Fibroblast of lung (primary cell): ENCODE results near the gene GTF3C1. TPM values are rescaled to one million over a fixed set of nuclear protein-coding genes. Genes with fewer than 3 reads are reported as not detected.

Experiments used
- DNase-seq, 2 donors: peaks; one replicate each; pipeline versions ENCODE4 v3.0.0 to v3.0.0-alpha.2; 2010; ENCODE audit warnings: low read depth in 2 of 2
- H2AFZ ChIP-seq: 2 replicates; pipeline ENCODE4 v1.5.1; 2012; ENCODE audit warnings: low read length, control low read depth, inconsistent platforms
- H3K27ac ChIP-seq: 2 replicates; pipeline ENCODE4 v1.5.1; 2011; ENCODE audit warnings: low read length, control low read depth; ENCODE audit not compliant: insufficient read depth
- H3K27me3 ChIP-seq: 2 replicates; pipeline ENCODE4 v1.5.1; 2011; ENCODE audit warnings: mild to moderate bottlenecking, low read length; ENCODE audit not compliant: control insufficient read depth, insufficient read depth
- H3K36me3 ChIP-seq: 2 replicates; pipeline ENCODE4 v1.5.1; 2011; ENCODE audit warnings: low read length; ENCODE audit not compliant: control insufficient read depth, insufficient read depth
- H3K4me1 ChIP-seq: 2 replicates; pipeline ENCODE4 v1.5.1; 2011; ENCODE audit warnings: low read length; ENCODE audit not compliant: control insufficient read depth, insufficient read depth; ENCODE audit errors: extremely low read depth
- H3K4me2 ChIP-seq: 2 replicates; pipeline ENCODE4 v1.5.1; 2011; ENCODE audit warnings: low read length, control low read depth; ENCODE audit not compliant: insufficient read depth; ENCODE audit errors: extremely low read depth
- H3K4me3 ChIP-seq, 4 experiments: fragments of 200-600 bp in 1 of 4; sonication (generic) in 1 of 4; replicated peaks in 1 of 4; 2 replicates each; pipeline ENCODE4 v1.5.1; 2011 to 2016; ENCODE audit warnings: low read length in 4 of 4, low read depth in 3 of 4, mild to moderate bottlenecking in 3 of 4, control low read depth in 2 of 4, inconsistent platforms in 1 of 4, mixed read lengths in 1 of 4; ENCODE audit not compliant: insufficient read depth in 1 of 4; ENCODE audit errors: control extremely low read depth in 1 of 4
- H3K79me2 ChIP-seq: 2 replicates; pipeline ENCODE4 v1.5.1; 2012; ENCODE audit warnings: mild to moderate bottlenecking, low read length, inconsistent platforms; ENCODE audit not compliant: control insufficient read depth, insufficient read depth
- H3K9ac ChIP-seq: 2 replicates; pipeline ENCODE4 v1.5.1; 2011; ENCODE audit warnings: mild to moderate bottlenecking, low read length, control low read depth; ENCODE audit not compliant: insufficient read depth
- H3K9me3 ChIP-seq: 2 replicates; pipeline ENCODE4 v1.5.1; 2012; ENCODE audit warnings: low read depth, low read length; ENCODE audit not compliant: control insufficient read depth, insufficient read depth
- H4K20me1 ChIP-seq: 2 replicates; pipeline ENCODE4 v1.5.1; 2011; ENCODE audit warnings: low read length; ENCODE audit not compliant: control insufficient read depth, insufficient read depth; ENCODE audit errors: extremely low read depth
- CTCF ChIP-seq, 2 donors: IDR thresholded peaks in 1 of 2; conservative IDR thresholded peaks in 1 of 2; 1 replicate in 1 of 2; 2 replicates in 1 of 2; pipeline ENCODE4 v1.5.1; 2011 to 2012; ENCODE audit warnings: low read length in 2 of 2, control low read depth in 1 of 2, inconsistent platforms in 1 of 2, low read depth in 1 of 2, mild to moderate bottlenecking in 1 of 2
- EZH2 ChIP-seq: IDR thresholded peaks from 2 replicates; pipeline ENCODE4 v1.5.1; 2012; ENCODE audit warnings: low read length, control low read depth, mild to moderate bottlenecking; ENCODE audit errors: missing control alignments
- polyA plus RNA-seq, 2 donors: library from polyadenylated mRNA; depleted of rRNA in 1 of 2; stranded (reverse) in 1 of 2; unstranded in 1 of 2; fragments of >200 nt; gene quantifications; 2 replicates each; pipeline ENCODE4 v1.2.1, GENCODE V29; 2011 to 2012; ENCODE audit warnings: missing spikeins in 1 of 2
- total RNA-seq: library from RNA; depleted of rRNA; stranded (reverse); fragments of >200 nt; gene quantifications from 2 replicates; pipeline ENCODE4 v1.2.1, GENCODE V29; 2014

GTF3C1 gene
- total and polyA plus RNA-seq, 2 donors (not counting 1 experiment from before 2014, with no cell fraction given), result 20.1 to 75.3 TPM

GRCh38 chr16:27430512-27430911 is 119.2 kb downstream of the GTF3C1 start:
- no peaks in the 10 kb centered on the region for H3K36me3 ChIP-seq
- no peak for DNase-seq
- no peaks in the 10 kb centered on the region for H4K20me1 ChIP-seq
- H3K4me3 ChIP-seq, result no peak overlapping the region
- TF ChIP-seq EZH2, result no peak
- H3K27ac ChIP-seq, result no peak overlapping the region
- H3K4me1 ChIP-seq, result peaks cover 6% of the 10 kb centered on the region
- H2AFZ ChIP-seq, result no peak overlapping the region
- no peak overlapping the region for H3K4me2 ChIP-seq
- H3K27me3 ChIP-seq, result no peaks in the 10 kb centered on the region
- no peak overlapping the region for H3K9ac ChIP-seq
- no peaks in the 10 kb centered on the region for H3K9me3 ChIP-seq
- H3K79me2 ChIP-seq, result no peaks in the 10 kb centered on the region

- DNase-seq, result no peak
- no peak overlapping the region for H3K27ac ChIP-seq
- no peak overlapping the region for H3K9ac ChIP-seq
- H3K27me3 ChIP-seq, result no peaks in the 10 kb centered on the region
- H3K4me3 ChIP-seq, result no peak overlapping the region
- no peaks in the 10 kb centered on the region for H3K79me2 ChIP-seq
- no peak overlapping the region for H2AFZ ChIP-seq
- H4K20me1 ChIP-seq, result no peaks in the 10 kb centered on the region
- H3K36me3 ChIP-seq, result no peaks in the 10 kb centered on the region
- H3K9me3 ChIP-seq, result no peaks in the 10 kb centered on the region
- no peak for TF ChIP-seq EZH2
- TF ChIP-seq CTCF (conservative IDR thresholded peaks at IDR 0.05 in 1 of 2, IDR thresholded peaks at IDR 0.05 in 1 of 2; ENCODE audit: low read depth in 1 of 2, low read length in 2 of 2), result no peak
- no peak overlapping the region for H3K4me2 ChIP-seq
- H3K4me1 ChIP-seq, result peaks cover 6% of the 10 kb centered on the region
Measured at GRCh38 chr16:27429981-27430441, 119.7 kb downstream of the GTF3C1 start.

- TF ChIP-seq CTCF (conservative IDR thresholded peaks at IDR 0.05 in 1 of 2, IDR thresholded peaks at IDR 0.05 in 1 of 2; ENCODE audit: low read depth in 1 of 2, low read length in 2 of 2) (no peak), EZH2 (no peak)
- no peak overlapping the region for H3K9ac ChIP-seq
- H3K4me2 ChIP-seq, result no peak overlapping the region
Measured at GRCh38 chr16:27429330-27429871, 120.3 kb downstream of the GTF3C1 start.

More at GRCh38 chr16:27429330-27429871, 120.3 kb downstream of the GTF3C1 start:
- H3K36me3 ChIP-seq, result no peaks in the 10 kb centered on the region
- no peaks in the 10 kb centered on the region for H3K27me3 ChIP-seq
- DNase-seq, result no peak
- peaks cover 6% of the 10 kb centered on the region for H3K4me1 ChIP-seq
- no peaks in the 10 kb centered on the region for H3K9me3 ChIP-seq
- H3K79me2 ChIP-seq, result no peaks in the 10 kb centered on the region
- no peak overlapping the region for H3K4me3 ChIP-seq
- no peaks in the 10 kb centered on the region for H4K20me1 ChIP-seq
- H3K27ac ChIP-seq, result no peak overlapping the region
- no peak overlapping the region for H2AFZ ChIP-seq
